Prostate gland (tissue), 2 donors: Measurements from ENCODE around the gene ABLIM1.

Experiments used
- POLR2A ChIP-seq: fragments of 450-650 bp; IDR thresholded peaks from one replicate; pipeline ENCODE4 v1.6.1; 2016; ENCODE audit warnings: antibody characterized with exemption, mild to moderate bottlenecking
- POLR2AphosphoS5 ChIP-seq: sonication (generic); formaldehyde crosslinking; IDR thresholded peaks from one replicate; pipeline ENCODE4 v1.6.1; 2017; ENCODE audit warnings: antibody characterized with exemption
- TF ChIP-seq, protein P1 (sequence below), 4 experiments: fragments of 200-600 bp in 2 of 4; fragments of 450-650 bp in 2 of 4; sonication (generic) in 2 of 4; IDR thresholded peaks; 1 replicate in 3 of 4; 2 replicates in 1 of 4; pipeline ENCODE4 v1.5.1; 2016 to 2019; ENCODE audit warnings: antibody characterized with exemption in 4 of 4, mild to moderate bottlenecking in 2 of 4, moderate library complexity in 2 of 4

DNA sequence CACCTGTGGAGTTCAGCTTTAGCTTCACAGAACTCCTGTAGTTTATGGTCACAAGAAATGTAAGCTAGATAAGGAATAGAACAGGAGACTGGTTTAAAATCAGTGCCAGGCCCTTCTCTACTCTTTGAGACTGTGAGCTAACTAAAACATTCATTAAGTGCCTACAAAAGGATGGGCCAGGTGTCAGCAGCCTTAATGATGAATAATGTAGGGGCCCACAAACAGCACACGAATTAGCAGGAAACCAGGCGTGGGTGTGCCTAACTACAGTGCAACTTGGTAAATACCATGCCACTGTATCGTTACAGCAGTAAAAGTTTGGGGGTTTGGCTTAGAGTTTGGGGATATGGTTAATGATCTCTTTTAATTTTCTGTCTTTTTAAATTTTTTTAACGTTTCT lies 6.1 kb upstream of the ABLIM1 start:
- TF ChIP-seq, protein P1, sequence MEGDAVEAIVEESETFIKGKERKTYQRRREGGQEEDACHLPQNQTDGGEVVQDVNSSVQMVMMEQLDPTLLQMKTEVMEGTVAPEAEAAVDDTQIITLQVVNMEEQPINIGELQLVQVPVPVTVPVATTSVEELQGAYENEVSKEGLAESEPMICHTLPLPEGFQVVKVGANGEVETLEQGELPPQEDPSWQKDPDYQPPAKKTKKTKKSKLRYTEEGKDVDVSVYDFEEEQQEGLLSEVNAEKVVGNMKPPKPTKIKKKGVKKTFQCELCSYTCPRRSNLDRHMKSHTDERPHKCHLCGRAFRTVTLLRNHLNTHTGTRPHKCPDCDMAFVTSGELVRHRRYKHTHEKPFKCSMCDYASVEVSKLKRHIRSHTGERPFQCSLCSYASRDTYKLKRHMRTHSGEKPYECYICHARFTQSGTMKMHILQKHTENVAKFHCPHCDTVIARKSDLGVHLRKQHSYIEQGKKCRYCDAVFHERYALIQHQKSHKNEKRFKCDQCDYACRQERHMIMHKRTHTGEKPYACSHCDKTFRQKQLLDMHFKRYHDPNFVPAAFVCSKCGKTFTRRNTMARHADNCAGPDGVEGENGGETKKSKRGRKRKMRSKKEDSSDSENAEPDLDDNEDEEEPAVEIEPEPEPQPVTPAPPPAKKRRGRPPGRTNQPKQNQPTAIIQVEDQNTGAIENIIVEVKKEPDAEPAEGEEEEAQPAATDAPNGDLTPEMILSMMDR (IDR thresholded peaks at IDR 0.05) = no peak
- TF ChIP-seq POLR2A (no peak), POLR2AphosphoS5 (no peak)
